IMR-90 (cell line): Measurements from ENCODE around the gene LMO1. TPM values are rescaled to one million over a fixed set of nuclear protein-coding genes. Genes with fewer than 3 reads are reported as not detected.

Experiments used
- ATAC-seq: fragments of 200-7000 bp; cut with Tn5 transposase; 2 replicates; pipeline ENCODE4 v1.9.1; 2020; ENCODE audit warnings: low read depth, mild to moderate bottlenecking, moderate library complexity
- BruUV-seq: library from RNA; stranded (reverse); fragments of 400-500 nt; replicated peaks from 2 replicates; lab custom pipeline; 2021; lab: Mats Ljungman, UMichigan
- CTCF ChIA-PET: fragments of 300-600 bp; formaldehyde crosslinking; extraction: SDS; loops from one replicate; lab custom pipeline; 2021; ENCODE audit warnings: antibody characterized with exemption; lab: Yijun Ruan, JAX
- POLR2A ChIA-PET: fragments of 300-600 bp; sonication (Branson Sonifier 250); formaldehyde crosslinking; loops from one replicate; lab custom pipeline; 2022; ENCODE audit warnings: antibody characterized with exemption; ENCODE audit not compliant: unreplicated experiment; lab: Charles Lee
- DNase-seq: peaks from one replicate; pipeline ENCODE4 v3.0.0; 2013
- H2AFZ ChIP-seq: replicated peaks from 2 replicates; pipeline ENCODE3; 2013; ENCODE audit warnings: low read length, mild to moderate bottlenecking; ENCODE audit not compliant: poor library complexity
- H2AK5ac ChIP-seq: 2 replicates; pipeline ENCODE4 v1.6.1; 2013; ENCODE audit warnings: low read depth, low read length, inconsistent platforms
- H2AK9ac ChIP-seq: replicated peaks from 2 replicates; pipeline ENCODE3; 2013; ENCODE audit warnings: mild to moderate bottlenecking, low read depth, low read length, moderate library complexity; ENCODE audit not compliant: poor library complexity
- H2BK120ac ChIP-seq: 2 replicates; pipeline ENCODE4 v1.6.1; 2013; ENCODE audit warnings: low read depth, low read length, inconsistent platforms
- H2BK15ac ChIP-seq: 3 replicates; pipeline ENCODE4 v1.6.1; 2013; ENCODE audit warnings: low read depth, low read length, inconsistent platforms
- H2BK20ac ChIP-seq: 2 replicates; pipeline ENCODE4 v1.6.1; 2013; ENCODE audit warnings: low read depth, mild to moderate bottlenecking, inconsistent platforms, low read length, moderate library complexity
- H2BK5ac ChIP-seq: 2 replicates; pipeline ENCODE4 v1.6.1; 2013; ENCODE audit warnings: mild to moderate bottlenecking, low read depth, low read length, inconsistent platforms; ENCODE audit not compliant: poor library complexity, severe bottlenecking
- H3K14ac ChIP-seq: replicated peaks from 2 replicates; pipeline ENCODE4 v1.6.1; 2013; ENCODE audit warnings: low read depth, low read length, inconsistent platforms
- H3K18ac ChIP-seq: 2 replicates; pipeline ENCODE4 v1.6.1; 2013; ENCODE audit warnings: low read depth, low read length, control low read depth
- H3K23ac ChIP-seq: 2 replicates; pipeline ENCODE4 v1.6.1; 2013; ENCODE audit warnings: low read depth, low read length, inconsistent platforms
- H3K27ac ChIP-seq: 2 replicates; pipeline ENCODE4 v1.5.1; 2013; ENCODE audit warnings: mild to moderate bottlenecking, control low read depth, low read length; ENCODE audit not compliant: insufficient read depth
- H3K27me3 ChIP-seq: 2 replicates; pipeline ENCODE4 v1.6.1; 2013; ENCODE audit warnings: low read length; ENCODE audit not compliant: control insufficient read depth, insufficient read depth
- H3K36me3 ChIP-seq: 2 replicates; pipeline ENCODE4 v1.6.1; 2013; ENCODE audit warnings: low read length, mixed read lengths; ENCODE audit not compliant: control insufficient read depth, insufficient read depth
- H3K4ac ChIP-seq: 2 replicates; pipeline ENCODE4 v1.6.1; 2013; ENCODE audit warnings: low read depth, low read length, inconsistent platforms
- H3K4me1 ChIP-seq: 2 replicates; pipeline ENCODE4 v1.6.1; 2013; ENCODE audit warnings: low read length, mixed read lengths; ENCODE audit not compliant: control insufficient read depth, insufficient read depth
- H3K4me2 ChIP-seq: 2 replicates; pipeline ENCODE4 v1.6.1; 2013; ENCODE audit warnings: low read depth, mild to moderate bottlenecking, control low read depth, low read length, moderate library complexity
- H3K4me3 ChIP-seq: 2 replicates; pipeline ENCODE4 v1.5.1; 2013; ENCODE audit warnings: low read depth, mild to moderate bottlenecking, control low read depth, low read length, moderate library complexity; ENCODE audit not compliant: insufficient read depth
- H3K56ac ChIP-seq: 2 replicates; pipeline ENCODE4 v1.6.1; 2013; ENCODE audit warnings: low read length, inconsistent platforms; ENCODE audit not compliant: insufficient read depth; ENCODE audit errors: extremely low read depth
- H3K79me1 ChIP-seq, 2 experiments: 2 replicates each; pipeline ENCODE4 v1.6.1; 2013; ENCODE audit warnings: low read length in 2 of 2, inconsistent platforms in 1 of 2, low read depth in 1 of 2
- H3K9ac ChIP-seq: 2 replicates; pipeline ENCODE4 v1.6.1; 2013; ENCODE audit warnings: low read depth, low read length, control low read depth
- H3K9me1 ChIP-seq: 2 replicates; pipeline ENCODE4 v1.6.1; 2013; ENCODE audit warnings: low read length, inconsistent platforms; ENCODE audit not compliant: insufficient read depth
- H3K9me3 ChIP-seq: 2 replicates; pipeline ENCODE4 v1.6.1; 2013; ENCODE audit warnings: low read length; ENCODE audit not compliant: control insufficient read depth, insufficient read depth
- H4K20me1 ChIP-seq: 2 replicates; pipeline ENCODE4 v1.6.1; 2013; ENCODE audit warnings: low read length, inconsistent platforms; ENCODE audit not compliant: insufficient read depth
- H4K5ac ChIP-seq: 2 replicates; pipeline ENCODE4 v1.6.1; 2013; ENCODE audit warnings: mild to moderate bottlenecking, low read depth, low read length, control low read depth
- H4K8ac ChIP-seq, 2 experiments: 2 replicates each; pipeline ENCODE4 v1.6.1; 2013; ENCODE audit warnings: low read depth in 2 of 2, low read length in 2 of 2, control low read depth in 1 of 2, inconsistent platforms in 1 of 2
- H4K91ac ChIP-seq: 2 replicates; pipeline ENCODE4 v1.6.1; 2013; ENCODE audit warnings: low read depth, low read length, inconsistent platforms; ENCODE audit not compliant: insufficient read depth
- BHLHE40 ChIP-seq: fragments of 150-350 bp; IDR thresholded peaks from 2 replicates; pipeline ENCODE4 v1.6.1; 2016; ENCODE audit warnings: mild to moderate bottlenecking, low read depth, low read length
- CEBPB ChIP-seq: IDR thresholded peaks from 2 replicates; pipeline ENCODE4 v1.6.1; 2012; ENCODE audit warnings: low read depth, low read length, improper control_type of control experiment
- FOS ChIP-seq: fragments of 150-350 bp; IDR thresholded peaks from 2 replicates; pipeline ENCODE4 v1.6.1; 2016; ENCODE audit warnings: low read depth, low read length
- MAFK ChIP-seq: IDR thresholded peaks from 2 replicates; pipeline ENCODE4 v1.6.1; 2012; ENCODE audit warnings: low read depth, low read length, improper control_type of control experiment
- MXI1 ChIP-seq: IDR thresholded peaks from 2 replicates; pipeline ENCODE4 v1.6.1; 2012; ENCODE audit warnings: low read depth, mild to moderate bottlenecking, low read length, moderate library complexity, borderline replicate concordance
- NFE2L2 ChIP-seq: fragments of 150-350 bp; IDR thresholded peaks from 2 replicates; pipeline ENCODE4 v1.6.1; 2016; ENCODE audit warnings: low read depth, mild to moderate bottlenecking, low read length
- POLR2A ChIP-seq: IDR thresholded peaks from 2 replicates; pipeline ENCODE4 v1.6.1; 2012; ENCODE audit warnings: mild to moderate bottlenecking, low read depth, low read length
- RAD21 ChIP-seq: IDR thresholded peaks from 2 replicates; pipeline ENCODE4 v1.6.1; 2012; ENCODE audit warnings: low read length, improper control_type of control experiment
- RCOR1 ChIP-seq: IDR thresholded peaks from 2 replicates; pipeline ENCODE4 v1.6.1; 2012; ENCODE audit warnings: mild to moderate bottlenecking, low read length, improper control_type of control experiment; ENCODE audit not compliant: insufficient replicate concordance
- RFX5 ChIP-seq: IDR thresholded peaks from 2 replicates; pipeline ENCODE4 v1.8.0; 2012; ENCODE audit warnings: low read depth, mild to moderate bottlenecking, low read length, moderate library complexity
- SMC3 ChIP-seq: fragments of 150-350 bp; IDR thresholded peaks from 2 replicates; pipeline ENCODE4 v1.6.1; 2016; ENCODE audit warnings: low read depth, mild to moderate bottlenecking, antibody characterized with exemption, low read length, moderate library complexity
- dilution Hi-C: fragments of 300-500 bp; cut with HindIII; formaldehyde crosslinking; loops from one replicate; pipeline ENCODE4 v1.14.3; 2018; ENCODE audit warnings: low sequenced_read_pairs; ENCODE audit not compliant: unreplicated experiment
- in situ Hi-C: fragments of 300-500 bp; cut with MboI; formaldehyde crosslinking; loops from 3 replicates; pipeline ENCODE4 v1.14.3; 2019; ENCODE audit warnings: low sequenced_read_pairs, inconsistent platforms, mixed read lengths
- intact Hi-C: fragments of 100-400 bp; cut with micrococcal nuclease; formaldehyde crosslinking; loops from 2 replicates; pipeline ENCODE4 v1.10.0; 2022
- polyA plus RNA-seq, 3 experiments: library from polyadenylated mRNA; depleted of rRNA; stranded (reverse); fragments of >200 nt; gene quantifications; 2 replicates each; pipeline ENCODE4 v1.2.3, GENCODE V29; 2012; ENCODE audit warnings: low replicate concordance in 1 of 3
- total RNA-seq: library from RNA; depleted of rRNA; stranded (reverse); fragments of >200 nt; gene quantifications from 2 replicates; pipeline ENCODE4 v1.2.3, GENCODE V29; 2012
- TF ChIP-seq, protein P1 (sequence below): conservative IDR thresholded peaks from 2 replicates; pipeline ENCODE4 v1.5.1; 2012; ENCODE audit warnings: mild to moderate bottlenecking, low read depth, low read length, improper control_type of control experiment
- TF ChIP-seq, protein P2 (sequence below): fragments of 150-350 bp; IDR thresholded peaks from 2 replicates; pipeline ENCODE4 v1.6.1; 2016; ENCODE audit warnings: low read depth, mild to moderate bottlenecking, low read length, moderate library complexity, borderline replicate concordance
- TF ChIP-seq, protein P3 (sequence below): fragments of 150-350 bp; IDR thresholded peaks from 2 replicates; pipeline ENCODE4 v1.6.1; 2017; ENCODE audit warnings: mild to moderate bottlenecking, antibody characterized with exemption, low read length, low read depth

The LMO1 gene
- total and polyA plus RNA-seq, 2 of the 4 experiments (the other 2 are of a cell fraction), result not detected

DNA sequence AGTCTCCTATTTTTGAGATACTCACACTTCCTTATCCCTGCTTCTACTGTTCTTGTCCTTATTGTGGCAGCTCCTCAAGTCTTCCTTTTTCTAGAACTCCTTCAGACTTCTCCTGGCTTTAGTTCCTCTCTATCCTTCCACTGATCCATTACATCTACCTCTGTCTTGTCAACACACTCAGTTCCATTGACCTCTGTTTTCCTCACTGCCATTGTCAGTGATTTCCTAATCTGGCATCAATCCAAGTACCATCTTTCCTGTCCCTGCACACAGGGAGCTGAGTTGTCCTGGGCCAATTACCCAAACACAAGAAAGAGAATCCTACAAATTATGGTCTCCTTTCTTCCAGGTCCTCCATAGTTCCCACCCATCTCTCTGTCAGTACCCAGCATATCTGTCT is 66.9 kb downstream of the LMO1 start:
- Histone ChIP-seq H4K91ac (no peak overlapping the region), H2BK120ac (no peak overlapping the region), H2AFZ (no peak overlapping the region), H2BK15ac (no peak overlapping the region), H3K27ac (no peak overlapping the region), H3K23ac (no peak overlapping the region), H3K4me1 (no peaks in the 10 kb centered on the region), H3K4me2 (no peak overlapping the region), H3K14ac (no peak overlapping the region), H3K27me3 (peaks cover 15% of the 10 kb centered on the region), H3K18ac (no peak overlapping the region), H2AK9ac (no peak overlapping the region), H3K9ac (no peak overlapping the region), H3K9me3 (no peaks in the 10 kb centered on the region), H2BK20ac (no peak overlapping the region), H3K56ac (no peak overlapping the region), H3K4me3 (no peak overlapping the region), H4K8ac (no peak overlapping the region), H2BK5ac (no peak overlapping the region), H3K9me1 (no peaks in the 10 kb centered on the region), H3K36me3 (no peaks in the 10 kb centered on the region), H2AK5ac (no peak overlapping the region), H3K4ac (no peak overlapping the region), H4K20me1 (no peaks in the 10 kb centered on the region), H3K79me1 (no peaks in the 10 kb centered on the region), H4K5ac (no peak overlapping the region)
- CTCF ChIA-PET, result no interaction called here
- POLR2A ChIA-PET, result no interaction called here
- no TSS peak for BruUV-seq
- ATAC-seq (no peak), DNase-seq (no peak)
- intact Hi-C loops, result no loop called here
- no peak for TF ChIP-seq CEBPB
- TF ChIP-seq NFE2L2, result no peak
- no peak for TF ChIP-seq RFX5
- TF ChIP-seq, protein P1, sequence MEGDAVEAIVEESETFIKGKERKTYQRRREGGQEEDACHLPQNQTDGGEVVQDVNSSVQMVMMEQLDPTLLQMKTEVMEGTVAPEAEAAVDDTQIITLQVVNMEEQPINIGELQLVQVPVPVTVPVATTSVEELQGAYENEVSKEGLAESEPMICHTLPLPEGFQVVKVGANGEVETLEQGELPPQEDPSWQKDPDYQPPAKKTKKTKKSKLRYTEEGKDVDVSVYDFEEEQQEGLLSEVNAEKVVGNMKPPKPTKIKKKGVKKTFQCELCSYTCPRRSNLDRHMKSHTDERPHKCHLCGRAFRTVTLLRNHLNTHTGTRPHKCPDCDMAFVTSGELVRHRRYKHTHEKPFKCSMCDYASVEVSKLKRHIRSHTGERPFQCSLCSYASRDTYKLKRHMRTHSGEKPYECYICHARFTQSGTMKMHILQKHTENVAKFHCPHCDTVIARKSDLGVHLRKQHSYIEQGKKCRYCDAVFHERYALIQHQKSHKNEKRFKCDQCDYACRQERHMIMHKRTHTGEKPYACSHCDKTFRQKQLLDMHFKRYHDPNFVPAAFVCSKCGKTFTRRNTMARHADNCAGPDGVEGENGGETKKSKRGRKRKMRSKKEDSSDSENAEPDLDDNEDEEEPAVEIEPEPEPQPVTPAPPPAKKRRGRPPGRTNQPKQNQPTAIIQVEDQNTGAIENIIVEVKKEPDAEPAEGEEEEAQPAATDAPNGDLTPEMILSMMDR, result no peak
- TF ChIP-seq BHLHE40, result no peak
- no peak for TF ChIP-seq SMC3
- TF ChIP-seq, protein P2, sequence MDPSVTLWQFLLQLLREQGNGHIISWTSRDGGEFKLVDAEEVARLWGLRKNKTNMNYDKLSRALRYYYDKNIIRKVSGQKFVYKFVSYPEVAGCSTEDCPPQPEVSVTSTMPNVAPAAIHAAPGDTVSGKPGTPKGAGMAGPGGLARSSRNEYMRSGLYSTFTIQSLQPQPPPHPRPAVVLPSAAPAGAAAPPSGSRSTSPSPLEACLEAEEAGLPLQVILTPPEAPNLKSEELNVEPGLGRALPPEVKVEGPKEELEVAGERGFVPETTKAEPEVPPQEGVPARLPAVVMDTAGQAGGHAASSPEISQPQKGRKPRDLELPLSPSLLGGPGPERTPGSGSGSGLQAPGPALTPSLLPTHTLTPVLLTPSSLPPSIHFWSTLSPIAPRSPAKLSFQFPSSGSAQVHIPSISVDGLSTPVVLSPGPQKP, result no peak
- TF ChIP-seq RAD21, result no peak
- TF ChIP-seq MAFK, result no peak
- TF ChIP-seq FOS, result no peak
- TF ChIP-seq RCOR1, result no peak
- TF ChIP-seq, protein P3, sequence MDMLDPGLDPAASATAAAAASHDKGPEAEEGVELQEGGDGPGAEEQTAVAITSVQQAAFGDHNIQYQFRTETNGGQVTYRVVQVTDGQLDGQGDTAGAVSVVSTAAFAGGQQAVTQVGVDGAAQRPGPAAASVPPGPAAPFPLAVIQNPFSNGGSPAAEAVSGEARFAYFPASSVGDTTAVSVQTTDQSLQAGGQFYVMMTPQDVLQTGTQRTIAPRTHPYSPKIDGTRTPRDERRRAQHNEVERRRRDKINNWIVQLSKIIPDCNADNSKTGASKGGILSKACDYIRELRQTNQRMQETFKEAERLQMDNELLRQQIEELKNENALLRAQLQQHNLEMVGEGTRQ, result no peak
- no peak for TF ChIP-seq MXI1
- no peak for TF ChIP-seq POLR2A
- in situ Hi-C loops, result no loop called here
- dilution Hi-C loops, result no loop called here
